ENCODE results near the gene KLF13.

KLF13 gene

DNA sequence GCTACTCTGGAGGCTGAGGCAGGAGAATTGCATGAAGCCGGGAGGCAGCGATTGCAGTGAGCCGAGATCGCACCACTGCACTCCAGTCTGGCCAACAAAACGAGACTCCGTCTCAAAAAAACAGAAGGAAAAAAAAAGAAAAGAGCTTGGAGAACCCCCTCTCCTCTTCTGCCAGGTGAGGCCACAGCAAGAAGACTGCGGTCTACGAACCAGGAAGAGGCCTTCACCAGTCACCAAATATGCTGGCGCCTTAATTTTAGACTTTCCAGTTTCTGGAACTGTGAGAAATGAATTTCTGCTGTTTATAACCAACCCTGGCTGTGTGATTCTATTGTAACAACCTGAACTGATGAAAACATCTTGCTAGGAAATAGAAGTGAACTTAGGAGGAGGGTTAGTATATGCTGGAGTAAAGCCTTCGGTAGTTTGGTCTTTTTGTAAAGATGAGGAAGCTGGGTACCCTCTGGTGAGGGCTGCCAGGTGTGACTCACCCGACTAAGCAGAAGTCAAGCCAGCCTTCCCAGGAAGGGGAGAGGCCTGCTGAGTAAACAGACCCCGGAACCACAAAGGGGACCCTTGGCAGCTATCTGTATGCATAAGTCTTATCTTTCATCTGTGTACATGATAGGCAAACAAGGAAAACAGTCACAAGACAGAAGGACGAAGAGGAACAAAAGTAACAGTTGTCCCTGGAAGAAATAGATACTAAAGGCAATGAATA lies 78.7 kb downstream of the KLF13 start:
- H2AFZ ChIP-seq (ENCODE audit: low read length) = no peak overlapping the region
- no peaks in the 10 kb centered on the region for H4K20me1 ChIP-seq (ENCODE audit: insufficient read depth, low read length)

DNA sequence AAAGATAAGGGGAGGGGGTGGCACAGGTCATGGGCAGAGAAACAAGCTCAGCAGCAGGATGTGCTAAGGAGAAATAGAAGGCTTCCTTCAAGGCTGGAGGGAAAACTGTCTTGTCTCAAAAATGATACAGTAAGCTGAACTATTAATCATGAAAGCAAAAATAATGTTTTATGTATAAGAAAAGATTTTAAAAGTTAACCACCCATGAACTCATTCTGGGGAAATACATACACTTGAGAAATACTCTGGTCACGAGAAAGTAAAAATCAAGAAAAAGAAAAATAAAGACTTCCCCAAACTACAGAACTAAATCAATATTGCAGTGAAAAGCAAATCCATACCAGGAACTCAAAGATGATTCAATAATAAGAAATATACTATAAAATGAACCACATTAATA lies 80.7 kb downstream of the KLF13 start:
- Histone ChIP-seq H2AFZ (ENCODE audit: low read length) (no peak overlapping the region), H3K27ac (ENCODE audit: low read depth, low read length, poor library complexity, severe bottlenecking) (no peak overlapping the region), H3K9me3 (ENCODE audit: low read length) (peaks cover 11% of the 10 kb centered on the region), H3K4me3 (ENCODE audit: low read depth, low read length, poor library complexity, severe bottlenecking) (no peak overlapping the region), H3F3A (ENCODE audit: insufficient read depth, low read length) (no peaks in the 10 kb centered on the region), H3K4me2 (ENCODE audit: low read length) (no peak overlapping the region), H4K20me1 (ENCODE audit: insufficient read depth, low read length) (no peaks in the 10 kb centered on the region), H3K79me2 (ENCODE audit: insufficient read depth, low read length) (no peaks in the 10 kb centered on the region), H3K4me1 (ENCODE audit: insufficient read depth, low read length, severe bottlenecking) (peaks cover 7% of the 10 kb centered on the region), H3K36me3 (ENCODE audit: insufficient read depth, low read length) (no peaks in the 10 kb centered on the region; the same call in 1 of the 2 replicates), H3K9me2 (ENCODE audit: low read depth, low read length) (no peaks in the 10 kb centered on the region), H3K9ac (ENCODE audit: low read length) (no peak overlapping the region), H3K27me3 (ENCODE audit: insufficient read depth, low read length) (no peaks in the 10 kb centered on the region)
- TF ChIP-seq, protein P1, sequence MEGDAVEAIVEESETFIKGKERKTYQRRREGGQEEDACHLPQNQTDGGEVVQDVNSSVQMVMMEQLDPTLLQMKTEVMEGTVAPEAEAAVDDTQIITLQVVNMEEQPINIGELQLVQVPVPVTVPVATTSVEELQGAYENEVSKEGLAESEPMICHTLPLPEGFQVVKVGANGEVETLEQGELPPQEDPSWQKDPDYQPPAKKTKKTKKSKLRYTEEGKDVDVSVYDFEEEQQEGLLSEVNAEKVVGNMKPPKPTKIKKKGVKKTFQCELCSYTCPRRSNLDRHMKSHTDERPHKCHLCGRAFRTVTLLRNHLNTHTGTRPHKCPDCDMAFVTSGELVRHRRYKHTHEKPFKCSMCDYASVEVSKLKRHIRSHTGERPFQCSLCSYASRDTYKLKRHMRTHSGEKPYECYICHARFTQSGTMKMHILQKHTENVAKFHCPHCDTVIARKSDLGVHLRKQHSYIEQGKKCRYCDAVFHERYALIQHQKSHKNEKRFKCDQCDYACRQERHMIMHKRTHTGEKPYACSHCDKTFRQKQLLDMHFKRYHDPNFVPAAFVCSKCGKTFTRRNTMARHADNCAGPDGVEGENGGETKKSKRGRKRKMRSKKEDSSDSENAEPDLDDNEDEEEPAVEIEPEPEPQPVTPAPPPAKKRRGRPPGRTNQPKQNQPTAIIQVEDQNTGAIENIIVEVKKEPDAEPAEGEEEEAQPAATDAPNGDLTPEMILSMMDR (IDR thresholded peaks at IDR 0.05; ENCODE audit: low read length) = no peak
- no peak for TF ChIP-seq EZH2 (IDR thresholded peaks at IDR 0.05; ENCODE audit: borderline replicate concordance, low read length)

More for the DNA sequence above, 78.7 kb downstream of the KLF13 start:
- Histone ChIP-seq H3K9me2 (ENCODE audit: low read depth, low read length) (no peaks in the 10 kb centered on the region), H3K4me2 (ENCODE audit: low read length) (no peak overlapping the region; the same call in 1 of the 2 replicates), H3F3A (ENCODE audit: insufficient read depth, low read length) (no peaks in the 10 kb centered on the region), H3K9me3 (ENCODE audit: low read length) (peaks cover 11% of the 10 kb centered on the region), H3K36me3 (ENCODE audit: insufficient read depth, low read length) (no peaks in the 10 kb centered on the region; the same call in 1 of the 2 replicates), H3K27me3 (ENCODE audit: insufficient read depth, low read length) (no peaks in the 10 kb centered on the region), H3K9ac (ENCODE audit: low read length) (no peak overlapping the region), H3K79me2 (ENCODE audit: insufficient read depth, low read length) (no peaks in the 10 kb centered on the region), H3K4me3 (ENCODE audit: low read depth, low read length, poor library complexity, severe bottlenecking) (no peak overlapping the region), H3K27ac (ENCODE audit: low read depth, low read length, poor library complexity, severe bottlenecking) (no peak overlapping the region), H3K4me1 (ENCODE audit: insufficient read depth, low read length, severe bottlenecking) (peaks cover 7% of the 10 kb centered on the region)
- TF ChIP-seq, protein P1 (IDR thresholded peaks at IDR 0.05; ENCODE audit: low read length) = no peak
- TF ChIP-seq EZH2 (IDR thresholded peaks at IDR 0.05; ENCODE audit: borderline replicate concordance, low read length) = no peak

DNA sequence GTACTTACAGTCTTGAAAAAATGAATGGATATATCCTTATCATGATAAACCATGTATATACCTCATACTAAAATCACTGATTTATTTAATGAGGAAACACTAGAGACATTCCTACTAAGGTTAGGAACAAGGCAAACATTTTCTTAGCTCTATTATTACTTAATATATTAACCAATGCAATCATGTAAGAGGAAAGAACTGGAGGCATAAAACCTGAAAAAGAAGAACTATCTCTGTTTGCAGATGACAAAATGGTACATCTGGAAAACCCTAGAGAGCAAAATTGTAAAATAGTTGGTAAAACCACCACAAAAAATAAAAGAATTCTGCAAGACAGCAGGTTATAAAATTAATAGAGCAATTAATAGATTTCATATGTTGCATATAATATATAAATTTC lies 81.2 kb downstream of the KLF13 start:
- Histone ChIP-seq H3K27ac (ENCODE audit: low read depth, low read length, poor library complexity, severe bottlenecking) (no peak overlapping the region), H3K9me3 (ENCODE audit: low read length) (peaks cover 11% of the 10 kb centered on the region), H2AFZ (ENCODE audit: low read length) (no peak overlapping the region), H3K9me2 (ENCODE audit: low read depth, low read length) (no peaks in the 10 kb centered on the region), H3K27me3 (ENCODE audit: insufficient read depth, low read length) (no peaks in the 10 kb centered on the region), H3K4me3 (ENCODE audit: low read depth, low read length, poor library complexity, severe bottlenecking) (no peak overlapping the region), H3K4me2 (ENCODE audit: low read length) (no peak overlapping the region), H3F3A (ENCODE audit: insufficient read depth, low read length) (no peaks in the 10 kb centered on the region), H3K9ac (ENCODE audit: low read length) (no peak overlapping the region), H3K79me2 (ENCODE audit: insufficient read depth, low read length) (no peaks in the 10 kb centered on the region), H4K20me1 (ENCODE audit: insufficient read depth, low read length) (no peaks in the 10 kb centered on the region), H3K4me1 (ENCODE audit: insufficient read depth, low read length, severe bottlenecking) (peaks cover 7% of the 10 kb centered on the region), H3K36me3 (ENCODE audit: insufficient read depth, low read length) (no peaks in the 10 kb centered on the region; the same call in 1 of the 2 replicates)
- TF ChIP-seq, protein P1 (IDR thresholded peaks at IDR 0.05; ENCODE audit: low read length) = no peak
- TF ChIP-seq EZH2 (IDR thresholded peaks at IDR 0.05; ENCODE audit: borderline replicate concordance, low read length) = no peak

Measured in OCI-LY1 (cell line).